Peyer's patch (tissue), 4 donors: Measurements from ENCODE around the gene ISOC2. TPM values are rescaled to one million over a fixed set of nuclear protein-coding genes. Genes with fewer than 3 reads are reported as not detected.

Experiments used
- DNase-seq, 3 donors: peaks; one replicate each; pipeline ENCODE4 v3.0.0-alpha.2; 2017 to 2019
- H3K27ac ChIP-seq, 4 donors: fragments of 200-600 bp; sonication (generic); one replicate each; pipeline ENCODE4 v1.5.1; 2016 to 2019
- H3K27me3 ChIP-seq, 2 donors: fragments of 200-600 bp; sonication (generic); one replicate each; pipeline ENCODE4 v1.5.1; 2019
- H3K36me3 ChIP-seq, 3 donors: fragments of 200-600 bp; sonication (generic); one replicate each; pipeline ENCODE4 v1.5.1; 2016 to 2019
- H3K4me1 ChIP-seq, 4 donors: fragments of 200-600 bp; sonication (generic); one replicate each; pipeline ENCODE4 v1.5.1; 2016 to 2019
- H3K4me3 ChIP-seq, 4 donors: fragments of 200-600 bp; sonication (generic); 1 replicate in 3 of 4; 2 replicates in 1 of 4; pipeline ENCODE4 v1.5.1; 2016 to 2019; ENCODE audit warnings: mild to moderate bottlenecking in 1 of 4
- H3K9me3 ChIP-seq, 4 donors: fragments of 200-600 bp; sonication (generic); one replicate each; pipeline ENCODE4 v1.5.1; 2016 to 2019; ENCODE audit warnings: mild to moderate bottlenecking in 1 of 4
- POLR2A ChIP-seq, 2 donors: fragments of 450-650 bp; IDR thresholded peaks; one replicate each; pipeline ENCODE4 v1.5.1; 2017; ENCODE audit warnings: antibody characterized with exemption in 2 of 2, mild to moderate bottlenecking in 2 of 2, moderate library complexity in 2 of 2
- total RNA-seq, 4 donors: library from RNA; depleted of rRNA; stranded (reverse); fragments of >200 nt; gene quantifications; one replicate each; pipeline ENCODE4 v1.1.0, GENCODE V29; 2016
- TF ChIP-seq, protein P1 (sequence below), 6 experiments: fragments of 450-650 bp in 4 of 6; fragments of 200-600 bp in 2 of 6; sonication (generic) in 1 of 6; IDR thresholded peaks; one replicate each; pipeline ENCODE4 v1.5.1; 2017 to 2019; ENCODE audit warnings: antibody characterized with exemption in 6 of 6, mild to moderate bottlenecking in 3 of 6, moderate library complexity in 1 of 6

The ISOC2 gene
- total RNA-seq, 4 donors from 2014 or later = 28.1 to 102 (median 60.0) TPM

DNA sequence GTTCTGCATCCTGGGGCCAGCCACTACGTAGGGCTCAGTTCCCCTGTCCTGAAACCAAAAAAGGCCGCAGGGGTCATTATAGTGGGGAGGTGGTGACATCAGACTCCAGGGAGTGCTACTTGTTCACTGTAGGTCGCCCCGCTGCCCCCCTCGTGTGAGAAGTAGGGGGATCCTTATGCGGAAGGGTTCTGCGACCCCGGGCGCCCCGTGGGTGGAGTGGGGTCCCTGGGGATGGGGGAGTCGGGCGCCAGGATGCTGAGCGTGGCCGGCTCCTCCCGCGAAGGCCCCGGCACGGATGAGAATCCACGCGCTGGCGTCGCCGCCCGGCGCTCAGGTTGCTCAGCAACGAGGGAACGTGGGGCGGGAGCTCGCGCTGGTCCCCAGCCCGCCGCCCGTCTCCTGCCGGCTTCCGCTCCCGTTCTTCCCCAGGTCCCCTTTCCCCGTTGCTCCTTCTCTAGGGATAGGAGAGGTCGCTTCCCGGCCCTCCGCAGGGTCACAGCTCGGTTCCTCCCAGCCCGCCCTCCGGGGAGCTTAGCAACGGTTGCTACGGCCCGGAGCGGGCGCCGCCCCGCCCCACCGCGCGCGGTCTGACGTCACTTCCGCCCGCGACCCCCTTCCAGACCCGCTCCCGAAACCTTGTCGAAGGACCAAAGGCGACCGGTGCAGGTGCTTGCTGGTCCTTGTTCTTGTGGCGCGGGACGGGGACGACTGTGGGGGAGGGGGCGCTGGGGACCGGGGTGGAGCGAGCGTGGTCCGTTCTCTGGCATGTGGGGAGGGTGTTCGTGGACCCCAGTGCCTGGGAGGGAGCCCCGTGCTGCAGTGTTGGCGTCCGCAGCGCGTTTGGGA lies 23.4 kb upstream of the ISOC2 start, which contains the start of gene NAT14:
NAT14 (plus strand) TSS at position 596 of the 846 bp plus-strand sequence. CDS start 521 bp downstream, outside the sequence.
- peaks cover 0 to 42% (median 12%) of the 10 kb centered on the region in 4 donors for H3K4me1 ChIP-seq
- TF ChIP-seq POLR2A (IDR thresholded peaks at IDR 0.05) = no peak
- TF ChIP-seq, protein P1, sequence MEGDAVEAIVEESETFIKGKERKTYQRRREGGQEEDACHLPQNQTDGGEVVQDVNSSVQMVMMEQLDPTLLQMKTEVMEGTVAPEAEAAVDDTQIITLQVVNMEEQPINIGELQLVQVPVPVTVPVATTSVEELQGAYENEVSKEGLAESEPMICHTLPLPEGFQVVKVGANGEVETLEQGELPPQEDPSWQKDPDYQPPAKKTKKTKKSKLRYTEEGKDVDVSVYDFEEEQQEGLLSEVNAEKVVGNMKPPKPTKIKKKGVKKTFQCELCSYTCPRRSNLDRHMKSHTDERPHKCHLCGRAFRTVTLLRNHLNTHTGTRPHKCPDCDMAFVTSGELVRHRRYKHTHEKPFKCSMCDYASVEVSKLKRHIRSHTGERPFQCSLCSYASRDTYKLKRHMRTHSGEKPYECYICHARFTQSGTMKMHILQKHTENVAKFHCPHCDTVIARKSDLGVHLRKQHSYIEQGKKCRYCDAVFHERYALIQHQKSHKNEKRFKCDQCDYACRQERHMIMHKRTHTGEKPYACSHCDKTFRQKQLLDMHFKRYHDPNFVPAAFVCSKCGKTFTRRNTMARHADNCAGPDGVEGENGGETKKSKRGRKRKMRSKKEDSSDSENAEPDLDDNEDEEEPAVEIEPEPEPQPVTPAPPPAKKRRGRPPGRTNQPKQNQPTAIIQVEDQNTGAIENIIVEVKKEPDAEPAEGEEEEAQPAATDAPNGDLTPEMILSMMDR (IDR thresholded peaks at IDR 0.05) = no peak
- no peaks in the 10 kb centered on the region for H3K27me3 ChIP-seq
- H3K4me3 ChIP-seq = peak within 1 kb of the TSS; percentile 51 to 64 (median 58)
- H3K9me3 ChIP-seq = no peaks in the 10 kb centered on the region
- peak in 2 of 3 donors; percentile 48 to 63 for DNase-seq
- peaks cover 0 to 27% (median 0%) of the 10 kb centered on the region in 3 donors for H3K36me3 ChIP-seq
- peak within 1 kb of the TSS; percentile 77 to 87 (median 80) for H3K27ac ChIP-seq

DNA sequence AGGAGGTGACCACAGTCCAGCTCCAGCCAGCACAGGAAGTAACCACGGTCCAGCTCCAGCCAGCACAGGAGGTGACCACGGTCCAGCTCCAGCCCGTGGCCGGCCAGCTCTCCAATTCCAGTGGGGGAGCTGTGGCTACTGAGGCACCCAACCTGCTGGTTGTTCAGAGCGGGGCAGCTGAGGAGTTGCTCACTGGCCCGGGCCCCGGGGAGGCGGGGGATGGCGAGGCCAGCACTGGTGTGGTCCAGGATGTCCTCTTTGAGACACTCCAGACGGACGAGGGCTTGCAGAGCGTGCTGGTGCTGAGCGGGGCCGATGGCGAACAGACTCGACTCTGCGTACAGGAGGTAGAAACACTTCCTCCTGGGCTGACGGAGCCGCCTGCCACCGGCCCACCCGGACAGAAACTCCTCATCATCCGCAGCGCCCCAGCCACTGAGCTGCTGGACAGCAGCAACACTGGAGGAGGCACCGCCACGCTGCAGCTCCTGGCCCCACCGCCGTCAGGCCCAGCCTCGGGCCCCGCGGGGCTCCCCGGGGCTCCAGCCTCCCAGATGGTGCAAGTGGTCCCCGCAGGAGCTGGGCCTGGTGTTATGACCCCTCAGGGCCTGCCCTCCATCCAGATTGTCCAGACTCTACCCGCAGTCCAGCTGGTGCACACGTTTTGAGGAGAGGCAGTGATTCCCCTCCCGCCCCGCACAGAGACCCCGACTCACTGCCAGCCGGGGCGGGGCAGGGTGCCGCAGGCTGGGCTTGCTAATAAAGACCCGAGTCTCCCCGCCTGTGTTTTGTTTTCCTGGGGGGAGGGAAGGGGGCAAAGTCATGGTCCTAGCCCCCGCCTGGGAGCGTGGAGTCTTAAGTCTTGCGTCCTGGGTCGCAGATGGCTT lies 22.5 kb upstream of the ISOC2 start:
- Histone ChIP-seq H3K36me3 (peaks cover 0 to 27% (median 0%) of the 10 kb centered on the region in 3 donors), H3K27ac (peak overlapping the region in 3 of 4 donors; percentile 79 to 87 (median 81)), H3K4me3 (peak overlapping the region; percentile 51 to 64 (median 58)), H3K27me3 (no peaks in the 10 kb centered on the region), H3K4me1 (peaks cover 0 to 42% (median 12%) of the 10 kb centered on the region in 4 donors), H3K9me3 (no peaks in the 10 kb centered on the region)
- TF ChIP-seq, protein P1 (IDR thresholded peaks at IDR 0.05) = no peak
- TF ChIP-seq POLR2A (IDR thresholded peaks at IDR 0.05) = no peak
- DNase-seq = no peak

DNA sequence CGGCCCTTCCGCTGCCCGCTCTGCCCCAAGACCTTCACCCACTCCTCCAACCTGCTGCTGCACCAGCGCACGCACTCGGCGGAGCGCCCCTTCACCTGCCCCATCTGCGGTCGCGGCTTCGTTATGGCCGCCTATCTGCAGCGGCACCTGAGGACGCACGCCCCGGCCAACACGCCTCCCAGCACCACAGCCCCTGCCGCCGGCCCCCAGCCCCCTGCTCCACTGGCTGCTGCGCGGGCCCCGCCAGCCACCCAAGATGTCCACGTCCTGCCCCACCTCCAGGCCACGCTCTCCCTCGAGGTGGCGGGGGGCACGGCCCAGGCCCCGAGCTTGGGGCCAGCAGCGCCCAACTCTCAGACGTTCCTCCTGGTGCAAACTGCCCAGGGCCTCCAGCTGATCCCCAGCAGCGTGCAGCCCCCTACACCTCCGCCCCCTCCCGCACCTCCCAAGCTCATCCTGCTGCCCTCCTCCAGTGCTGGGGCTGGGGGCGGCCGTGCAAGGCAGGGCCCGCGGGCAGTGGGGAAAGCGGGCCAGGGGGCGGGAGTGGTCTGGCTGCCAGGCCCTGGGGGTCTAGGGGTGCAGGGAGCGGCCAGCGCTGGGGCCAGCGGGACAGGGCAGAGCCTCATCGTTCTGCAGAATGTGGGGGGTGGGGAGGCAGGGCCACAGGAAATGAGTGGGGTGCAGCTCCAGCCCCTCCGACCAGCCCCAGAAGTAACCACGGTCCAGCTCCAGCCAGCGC lies 21.7 kb upstream of the ISOC2 start:
- H3K4me3 ChIP-seq = no peak overlapping the region
- DNase-seq = no peak
- H3K9me3 ChIP-seq = no peaks in the 10 kb centered on the region
- no peak overlapping the region for H3K27ac ChIP-seq
- TF ChIP-seq POLR2A (IDR thresholded peaks at IDR 0.05) = no peak
- TF ChIP-seq, protein P1 (IDR thresholded peaks at IDR 0.05) = no peak
- H3K27me3 ChIP-seq = no peaks in the 10 kb centered on the region
- peaks cover 0 to 27% (median 0%) of the 10 kb centered on the region in 3 donors for H3K36me3 ChIP-seq
- H3K4me1 ChIP-seq = peaks cover 0 to 43% (median 12%) of the 10 kb centered on the region in 4 donors

DNA sequence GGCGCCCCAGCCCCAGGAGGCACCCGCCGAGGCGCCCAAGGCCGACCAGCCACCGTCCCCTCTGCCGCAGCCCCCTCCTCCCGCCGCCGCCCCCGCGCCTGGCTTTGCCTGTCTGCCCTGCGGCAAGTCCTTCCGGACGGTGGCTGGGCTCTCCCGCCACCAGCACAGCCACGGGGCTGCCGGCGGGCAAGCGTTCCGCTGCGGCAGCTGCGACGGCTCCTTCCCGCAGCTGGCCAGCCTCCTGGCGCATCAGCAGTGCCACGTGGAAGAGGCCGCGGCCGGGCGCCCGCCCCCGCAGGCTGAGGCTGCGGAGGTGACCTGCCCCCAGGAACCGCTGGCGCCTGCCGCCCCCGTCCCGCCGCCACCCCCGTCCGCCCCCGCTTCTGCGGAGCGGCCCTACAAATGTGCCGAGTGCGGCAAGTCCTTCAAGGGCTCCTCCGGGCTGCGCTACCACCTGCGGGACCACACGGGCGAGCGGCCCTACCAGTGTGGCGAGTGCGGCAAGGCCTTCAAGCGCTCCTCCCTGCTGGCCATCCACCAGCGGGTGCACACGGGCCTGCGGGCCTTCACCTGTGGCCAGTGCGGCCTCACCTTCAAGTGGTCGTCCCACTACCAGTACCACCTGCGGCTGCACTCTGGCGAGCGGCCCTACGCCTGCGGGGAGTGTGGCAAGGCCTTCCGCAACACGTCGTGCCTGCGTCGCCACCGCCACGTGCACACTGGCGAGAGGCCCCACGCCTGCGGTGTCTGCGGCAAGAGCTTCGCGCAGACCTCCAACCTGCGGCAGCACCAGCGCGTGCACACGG lies 20.9 kb upstream of the ISOC2 start:
- DNase-seq = no peak
- Histone ChIP-seq H3K36me3 (peaks cover 0 to 27% (median 0%) of the 10 kb centered on the region in 3 donors), H3K4me1 (peaks cover 0 to 44% (median 14%) of the 10 kb centered on the region in 4 donors), H3K9me3 (no peaks in the 10 kb centered on the region), H3K4me3 (no peak overlapping the region), H3K27me3 (no peaks in the 10 kb centered on the region), H3K27ac (no peak overlapping the region)
- TF ChIP-seq, protein P1 (IDR thresholded peaks at IDR 0.05) = no peak
- TF ChIP-seq POLR2A (IDR thresholded peaks at IDR 0.05) = no peak
